ENCODE results near the gene NUP93.
"Not testable (repeated sequence)": the region's sequence is repeated elsewhere in the genome, so short reads cannot be mapped to it uniquely, and the experiment has no call there.

Gene NUP93

DNA sequence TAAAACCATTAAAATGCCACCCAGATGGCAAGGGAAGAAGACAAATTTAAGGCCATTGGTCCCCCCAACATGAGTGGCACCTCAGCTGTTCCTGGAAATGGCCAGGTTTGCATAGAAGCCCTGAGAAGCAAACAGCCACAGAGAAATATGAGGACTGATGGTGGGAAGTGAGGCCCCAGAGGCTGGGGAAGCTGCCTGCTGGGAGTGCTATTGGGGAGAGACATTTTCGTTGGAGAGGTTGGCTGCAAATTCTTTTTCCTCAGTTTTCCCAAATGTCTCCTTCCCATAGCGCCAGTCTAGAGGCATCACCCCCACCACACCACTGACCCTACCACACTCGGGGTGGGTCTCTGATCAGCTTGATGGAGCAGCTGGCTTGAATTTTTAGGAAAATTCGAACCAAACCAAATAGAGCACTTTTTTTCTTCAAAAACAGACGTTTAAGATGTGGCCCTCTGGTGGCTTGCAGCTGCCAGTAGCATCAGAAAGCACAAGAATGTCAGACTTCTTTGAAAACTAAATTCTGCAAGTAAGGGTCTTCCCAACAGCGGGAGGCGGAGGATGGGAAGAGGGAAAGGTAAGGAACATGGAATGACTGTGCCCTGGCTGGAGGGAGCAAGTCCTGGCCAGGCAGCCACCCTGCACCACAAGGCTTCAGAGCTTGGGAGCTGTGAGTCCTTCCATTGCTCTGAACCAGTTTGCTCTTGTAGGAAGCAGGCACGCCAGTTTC, 121.9 kb downstream of the NUP93 start:
- no peak for DNase-seq

DNA sequence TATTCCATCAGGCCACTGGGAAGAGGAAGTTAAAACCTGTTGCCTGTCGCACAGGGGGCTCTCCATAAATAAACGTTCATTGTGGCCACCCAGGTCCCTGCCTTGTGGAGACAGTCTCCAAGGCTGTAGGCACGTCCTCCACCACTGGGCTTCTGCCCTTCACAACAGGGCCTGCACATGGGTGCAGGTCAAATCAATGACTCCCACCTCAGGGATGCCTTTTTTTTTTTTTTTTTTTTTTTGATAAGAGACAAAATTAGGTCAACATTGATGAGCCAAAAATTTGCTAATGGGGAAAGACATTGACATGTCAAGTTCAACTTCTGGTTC, 122.4 kb downstream of the NUP93 start:
- DNase-seq = no peak

DNA sequence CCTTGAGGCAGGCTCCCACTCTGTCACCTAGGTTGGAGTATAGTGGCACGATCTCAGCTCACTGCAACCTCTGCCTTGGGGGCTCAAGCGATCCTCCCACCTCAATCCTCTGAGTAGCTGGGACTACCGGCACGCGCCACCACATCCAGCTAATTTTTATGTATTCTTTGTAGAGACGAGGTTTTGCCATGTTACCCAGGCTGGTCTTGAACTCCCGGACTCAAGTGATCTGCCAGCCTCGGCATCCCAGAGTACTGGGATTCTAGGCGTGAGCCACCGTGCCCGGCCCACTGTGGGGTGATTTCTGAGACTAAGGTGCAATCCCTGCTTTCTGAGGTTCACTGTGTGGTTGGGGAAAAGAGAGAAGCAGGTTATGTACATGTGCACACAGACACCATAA, 123.0 kb downstream of the NUP93 start:
- DNase-seq = no peak

DNA sequence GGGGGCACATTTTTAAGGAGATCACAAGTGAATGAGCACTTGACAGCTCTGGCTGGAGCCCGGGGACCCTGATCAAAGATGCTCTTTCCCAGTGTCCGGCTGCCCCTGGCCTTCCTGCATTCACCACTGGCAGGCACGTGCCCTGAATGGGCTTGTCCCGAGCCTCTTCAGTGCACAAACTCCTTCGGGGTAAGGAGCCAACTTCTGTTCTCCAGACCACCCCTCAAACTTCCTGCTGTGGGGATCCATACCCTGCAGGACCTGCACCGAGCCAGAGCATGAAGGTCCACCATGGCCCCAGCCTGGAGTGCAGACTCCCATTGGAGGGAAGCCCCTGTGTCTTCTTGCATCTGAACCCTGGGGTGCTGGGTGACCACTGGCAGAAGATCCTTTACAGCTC, 125.3 kb downstream of the NUP93 start:
- no peak for DNase-seq

DNA sequence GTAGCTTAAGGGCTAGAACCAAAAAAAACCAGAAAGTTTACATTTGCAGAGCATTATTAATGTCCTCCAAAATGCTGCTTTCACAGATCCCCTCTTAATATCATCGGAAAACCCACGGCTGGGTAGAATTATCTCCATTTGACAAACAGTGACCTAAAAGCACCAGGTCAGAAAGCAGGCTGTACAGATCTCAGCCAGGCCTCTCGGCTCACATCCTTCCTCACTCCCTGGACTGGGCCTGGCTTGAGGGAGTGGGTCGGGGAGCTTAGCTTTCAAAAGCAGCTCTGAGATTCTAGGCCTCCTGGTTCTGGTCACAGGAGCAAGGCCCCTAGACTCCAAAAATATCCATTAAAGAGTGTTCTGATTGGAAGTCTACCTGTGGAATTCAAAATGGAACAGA, 126.0 kb downstream of the NUP93 start:
- DNase-seq = no peak

DNA sequence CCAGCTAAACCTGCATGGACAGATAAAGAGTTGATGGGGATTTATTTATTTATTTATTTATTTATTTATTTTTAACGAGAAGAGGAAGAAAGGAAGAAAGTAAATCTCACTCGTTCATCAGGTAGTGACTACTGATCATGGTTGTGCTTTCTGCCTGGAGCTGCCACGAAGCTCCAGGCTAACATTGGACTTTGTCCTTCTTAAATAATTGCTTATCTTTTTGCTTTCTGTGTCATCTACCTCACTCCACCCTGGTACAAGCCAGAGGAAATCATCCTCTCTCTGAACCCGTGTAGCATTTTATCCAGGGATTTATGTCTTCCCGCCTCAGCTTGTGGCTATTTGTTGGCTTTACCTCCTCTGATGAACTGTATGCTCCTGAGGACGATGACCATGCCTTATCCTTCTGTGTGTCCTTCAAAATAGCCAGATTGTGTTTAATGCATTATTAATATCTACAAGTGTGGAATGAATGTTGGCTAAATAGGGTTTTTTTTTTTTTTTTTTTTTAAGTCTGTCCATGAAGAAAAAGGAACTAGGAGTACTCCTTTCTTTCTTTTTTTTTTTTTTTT, 127.0 kb downstream of the NUP93 start:
- DNase-seq = no peak

DNA sequence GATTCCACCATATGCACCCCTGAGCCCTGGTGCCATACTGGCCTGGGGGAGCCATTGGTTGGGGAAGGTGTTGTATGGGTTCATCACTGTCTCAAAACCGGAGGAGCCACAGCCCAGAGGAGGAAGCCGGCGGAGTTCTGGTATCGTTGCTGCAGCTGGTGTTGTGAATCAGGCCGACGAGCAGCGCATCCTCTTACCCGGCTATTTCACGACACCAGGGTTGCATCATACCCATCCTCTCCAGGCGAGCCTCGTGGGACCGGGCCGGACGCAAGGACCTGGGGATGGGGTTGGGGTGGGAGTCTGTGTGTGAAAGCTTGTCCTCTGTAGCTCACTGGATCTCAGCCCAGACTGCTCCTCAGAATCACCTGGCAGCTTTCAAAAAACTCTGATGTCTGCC, 128.4 kb downstream of the NUP93 start:
- DNase-seq = no peak

DNA sequence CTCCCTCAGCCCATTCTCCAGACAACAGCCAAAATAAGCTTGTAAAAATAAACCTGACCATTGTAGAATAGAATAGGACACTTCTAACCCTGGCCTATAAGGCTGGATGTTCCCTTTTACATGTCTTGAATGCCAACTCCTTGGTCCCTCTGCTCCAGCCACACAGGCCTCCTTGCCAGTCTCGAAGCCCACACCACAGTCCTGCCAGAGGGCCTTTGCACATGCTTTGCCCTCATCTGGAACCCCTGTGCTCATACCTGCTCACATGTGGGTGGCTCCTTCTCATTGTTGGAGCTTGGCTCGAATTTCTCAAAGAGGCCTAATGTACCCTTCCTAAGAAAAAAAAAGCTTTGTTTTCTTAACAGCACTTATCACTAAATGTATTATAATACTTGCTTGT, 129.7 kb downstream of the NUP93 start:
- DNase-seq = no peak

DNA sequence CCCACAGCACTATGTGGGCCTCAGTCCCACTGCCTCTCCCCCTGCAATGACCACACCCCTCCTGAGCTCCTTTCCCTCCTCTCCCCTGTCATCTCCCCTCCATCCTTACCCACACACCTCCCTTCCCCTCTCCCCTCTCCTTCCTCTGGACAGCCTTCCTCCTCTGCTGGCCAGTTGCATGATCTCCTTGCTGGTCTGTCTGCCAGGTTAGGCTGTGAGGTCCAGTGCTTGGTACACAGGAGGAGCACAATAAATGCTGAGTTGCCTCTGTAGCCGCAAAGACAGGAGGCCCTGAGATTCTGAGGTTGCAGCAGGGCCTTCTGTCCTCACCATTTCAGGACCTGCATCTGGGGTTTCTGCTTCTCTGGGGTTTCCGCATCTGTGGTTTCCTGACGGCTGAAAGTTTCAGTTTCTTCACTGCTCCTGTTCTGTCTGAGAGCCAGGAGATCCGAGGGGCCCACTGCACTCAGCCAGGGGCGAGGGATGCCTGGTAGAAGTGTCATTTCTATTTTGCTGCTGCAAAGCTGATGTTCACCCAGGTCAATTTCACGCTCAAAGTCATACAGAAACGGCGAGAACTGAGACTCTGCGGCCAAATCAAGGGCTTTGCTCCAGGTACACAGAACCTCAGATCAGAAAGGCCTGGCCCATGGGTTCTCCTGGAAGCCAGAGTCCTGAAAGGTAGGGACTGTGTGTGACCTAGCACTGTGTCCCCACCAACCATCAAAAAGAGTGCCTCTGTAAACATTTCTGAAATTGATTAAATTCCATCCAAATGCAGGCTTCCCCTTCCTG, 130.5 kb downstream of the NUP93 start:
- DNase-seq = no peak

DNA sequence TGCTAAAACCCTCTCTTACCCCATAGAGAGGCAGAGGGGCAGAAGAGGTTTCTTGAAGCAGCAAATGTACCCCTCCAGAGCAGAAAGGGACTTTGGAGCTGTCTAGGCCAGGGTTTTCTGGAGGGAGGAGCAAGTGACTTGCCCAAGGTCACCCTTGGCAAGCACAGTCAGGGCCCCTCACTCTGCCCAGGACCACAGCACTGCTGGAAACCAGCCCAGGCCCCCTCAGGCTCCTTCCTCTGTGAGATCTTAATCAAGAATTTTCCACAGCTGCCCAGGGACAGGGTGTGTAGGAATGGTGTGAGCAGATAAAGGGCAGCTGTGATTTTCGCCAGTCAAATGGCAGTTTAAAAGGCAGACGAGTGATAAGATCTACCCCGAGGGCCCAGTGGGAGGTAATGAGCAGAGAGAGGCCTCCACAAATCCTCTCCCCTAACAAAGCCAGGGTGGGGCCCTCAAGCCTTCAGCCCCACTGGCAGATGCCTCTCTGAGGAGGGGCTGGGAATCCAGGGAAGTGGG, 131.2 kb downstream of the NUP93 start:
- DNase-seq = no peak

DNA sequence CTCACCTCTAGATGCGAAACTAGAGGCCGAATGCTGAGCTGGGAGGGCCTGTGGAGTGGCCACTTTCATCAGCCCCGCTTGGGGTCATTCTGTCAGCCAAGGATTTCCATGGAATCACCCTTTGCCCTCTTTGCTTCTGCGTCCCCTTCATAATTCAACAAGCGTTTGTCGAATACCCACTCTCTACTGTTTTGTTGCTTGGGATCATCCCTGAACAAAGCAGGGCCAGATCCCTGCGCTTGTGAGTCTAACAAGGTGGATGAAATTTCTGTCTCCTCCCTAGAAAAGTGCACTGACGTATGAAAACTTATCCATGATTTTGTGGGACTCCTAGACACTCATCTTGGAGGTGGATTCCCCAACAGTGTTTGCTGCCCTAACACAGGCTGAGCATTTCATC, 131.8 kb downstream of the NUP93 start:
- no peak for DNase-seq

DNA sequence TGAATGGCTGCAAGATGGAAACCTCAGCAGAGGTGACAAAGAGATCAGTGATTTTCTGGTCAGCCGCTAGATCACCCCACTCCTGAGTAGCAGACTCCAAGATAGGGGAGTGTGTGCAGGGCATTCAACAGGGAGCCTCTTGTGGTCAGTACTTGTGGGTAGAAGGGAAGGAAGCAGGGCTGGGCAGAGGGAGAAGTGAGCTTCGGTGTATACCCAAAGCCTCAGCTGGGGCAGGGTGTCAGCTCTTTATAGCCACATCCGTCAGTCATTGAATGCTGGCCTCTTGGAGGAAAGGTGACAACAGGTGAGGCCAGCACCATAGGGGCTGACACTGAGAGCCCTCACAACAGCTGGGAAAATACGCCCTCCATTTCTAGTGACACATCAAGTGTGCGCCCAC, 132.8 kb downstream of the NUP93 start:
- DNase-seq = no peak

DNA sequence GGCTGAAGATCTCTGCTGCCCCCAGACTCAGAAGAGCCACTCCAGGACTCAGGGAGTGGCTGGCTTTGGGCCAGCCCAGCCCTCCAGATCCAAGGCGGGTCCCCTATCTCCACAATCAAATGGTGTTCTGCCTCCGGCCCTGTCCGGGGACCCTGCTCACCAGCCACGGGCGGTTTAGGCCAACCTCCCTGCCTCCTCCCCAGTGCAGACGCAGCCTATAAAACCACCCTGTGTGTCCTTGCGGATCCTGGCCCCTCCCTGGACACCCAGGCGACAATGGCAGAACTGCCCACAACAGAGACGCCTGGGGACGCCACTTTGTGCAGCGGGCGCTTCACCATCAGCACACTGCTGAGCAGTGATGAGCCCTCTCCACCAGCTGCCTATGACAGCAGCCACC, 135.0 kb downstream of the NUP93 start, which contains the start of gene SLC12A3:
Gene SLC12A3 (plus strand): TSS at position 248 of the 400 bp plus-strand sequence. CDS start 29 bp downstream, at position 277.
- no peak for DNase-seq

DNA sequence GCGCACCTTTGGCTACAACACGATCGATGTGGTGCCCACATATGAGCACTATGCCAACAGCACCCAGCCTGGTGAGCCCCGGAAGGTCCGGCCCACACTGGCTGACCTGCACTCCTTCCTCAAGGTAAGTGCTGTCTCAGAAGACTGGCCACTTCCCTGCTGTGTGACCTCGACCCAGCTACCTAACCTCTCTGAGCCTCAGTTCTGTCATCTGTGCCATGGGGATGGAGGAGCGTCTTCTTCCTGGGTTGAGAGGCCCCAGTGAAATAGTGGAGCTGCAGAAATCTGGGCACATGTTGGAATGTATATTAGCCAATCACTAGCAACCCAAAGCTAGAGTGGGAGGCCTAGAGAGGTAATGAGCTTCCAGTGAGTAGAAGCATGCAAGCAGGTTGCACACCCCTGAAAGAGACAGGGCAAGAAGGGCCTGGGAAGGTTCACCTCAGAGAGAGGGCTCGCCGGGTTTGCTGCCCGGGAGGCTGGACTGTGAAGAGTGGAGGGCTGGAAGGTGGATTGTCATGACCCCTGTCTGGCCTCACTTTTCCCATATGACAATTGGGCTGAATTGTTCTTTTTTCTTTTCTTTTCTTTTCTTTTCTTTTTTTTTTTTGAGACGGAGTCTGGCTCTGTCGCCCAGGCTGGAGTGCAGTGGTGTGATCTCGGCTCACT, 135.6 kb downstream of the NUP93 start:
- no peak for DNase-seq

DNA sequence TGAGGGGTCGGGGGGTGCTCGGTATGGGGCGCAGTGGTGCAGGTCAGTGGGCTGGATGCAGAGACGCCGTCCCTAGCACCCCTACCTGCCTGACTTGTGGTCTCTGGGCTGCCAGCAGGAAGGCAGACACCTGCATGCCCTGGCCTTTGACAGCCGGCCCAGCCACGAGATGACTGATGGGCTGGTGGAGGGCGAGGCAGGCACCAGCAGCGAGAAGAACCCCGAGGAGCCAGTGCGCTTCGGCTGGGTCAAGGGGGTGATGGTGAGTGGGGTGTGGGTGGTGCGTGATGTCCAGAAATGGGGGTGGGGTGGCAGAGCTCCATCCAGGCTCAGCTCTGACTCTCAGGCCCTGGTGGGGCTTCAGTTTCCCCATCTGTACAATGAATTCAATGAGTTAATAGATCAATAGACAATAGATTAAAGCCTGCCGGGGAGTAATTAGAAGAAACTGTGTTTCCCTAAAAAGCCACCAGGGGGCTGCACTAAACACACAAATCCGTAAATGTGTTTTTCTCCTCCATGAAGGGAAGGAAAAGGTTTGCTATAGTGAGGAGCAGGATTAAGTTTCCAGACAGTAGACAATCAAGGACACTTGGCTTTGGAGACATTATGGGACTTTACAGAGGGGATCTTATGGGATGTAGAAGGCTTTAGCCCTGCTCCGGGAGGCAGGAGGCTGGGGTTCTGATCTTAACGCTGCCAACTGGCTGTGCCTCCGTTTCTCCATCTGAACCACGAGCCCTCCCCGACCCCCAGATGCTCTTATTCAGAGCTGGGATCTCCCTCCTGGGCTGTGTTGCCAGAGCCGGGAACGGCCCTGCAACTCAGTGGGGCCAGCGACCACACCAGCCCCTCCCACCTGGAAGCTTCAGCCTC, 137.3 kb downstream of the NUP93 start:
- peak in 1 of 2 experiments; percentile 1 for DNase-seq

DNA sequence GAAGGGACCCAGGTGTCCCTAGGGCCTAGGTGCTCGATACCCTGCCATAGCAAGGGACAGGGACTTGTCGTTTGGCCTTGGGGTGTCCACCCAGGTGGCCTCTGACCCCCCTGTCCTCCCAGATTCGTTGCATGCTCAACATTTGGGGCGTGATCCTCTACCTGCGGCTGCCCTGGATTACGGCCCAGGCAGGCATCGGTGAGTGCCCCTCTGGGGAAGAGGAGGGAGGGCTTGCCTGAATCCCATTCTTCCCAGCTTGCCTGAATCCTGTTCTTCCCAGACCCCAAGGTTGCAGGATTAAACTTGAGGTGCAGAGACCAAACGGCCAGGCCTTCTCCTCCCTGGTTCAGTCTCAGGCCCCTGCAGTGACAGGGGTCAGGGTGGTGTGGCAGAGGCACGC, 138.2 kb downstream of the NUP93 start:
- DNase-seq = no peak

DNA sequence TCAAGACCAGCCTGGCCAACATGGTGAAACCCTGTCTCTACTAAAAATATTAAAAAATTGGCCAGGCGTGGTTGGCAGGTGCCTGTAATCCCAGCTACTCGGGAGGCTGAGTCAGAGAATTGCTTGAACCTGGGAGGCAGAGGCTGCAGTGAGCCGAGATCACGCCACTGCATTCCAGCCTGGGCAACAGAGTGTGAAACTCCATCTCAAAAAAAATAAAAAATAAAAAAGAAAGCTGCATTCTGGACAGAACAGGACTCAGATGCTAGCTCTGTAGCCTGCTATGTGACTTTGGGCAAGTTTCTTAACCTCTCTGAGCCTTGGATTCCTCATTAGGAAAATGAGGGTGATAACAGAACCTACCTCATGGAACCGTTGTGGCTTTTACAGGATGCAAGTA, 138.8 kb downstream of the NUP93 start:
- not testable (repeated sequence) for DNase-seq

DNA sequence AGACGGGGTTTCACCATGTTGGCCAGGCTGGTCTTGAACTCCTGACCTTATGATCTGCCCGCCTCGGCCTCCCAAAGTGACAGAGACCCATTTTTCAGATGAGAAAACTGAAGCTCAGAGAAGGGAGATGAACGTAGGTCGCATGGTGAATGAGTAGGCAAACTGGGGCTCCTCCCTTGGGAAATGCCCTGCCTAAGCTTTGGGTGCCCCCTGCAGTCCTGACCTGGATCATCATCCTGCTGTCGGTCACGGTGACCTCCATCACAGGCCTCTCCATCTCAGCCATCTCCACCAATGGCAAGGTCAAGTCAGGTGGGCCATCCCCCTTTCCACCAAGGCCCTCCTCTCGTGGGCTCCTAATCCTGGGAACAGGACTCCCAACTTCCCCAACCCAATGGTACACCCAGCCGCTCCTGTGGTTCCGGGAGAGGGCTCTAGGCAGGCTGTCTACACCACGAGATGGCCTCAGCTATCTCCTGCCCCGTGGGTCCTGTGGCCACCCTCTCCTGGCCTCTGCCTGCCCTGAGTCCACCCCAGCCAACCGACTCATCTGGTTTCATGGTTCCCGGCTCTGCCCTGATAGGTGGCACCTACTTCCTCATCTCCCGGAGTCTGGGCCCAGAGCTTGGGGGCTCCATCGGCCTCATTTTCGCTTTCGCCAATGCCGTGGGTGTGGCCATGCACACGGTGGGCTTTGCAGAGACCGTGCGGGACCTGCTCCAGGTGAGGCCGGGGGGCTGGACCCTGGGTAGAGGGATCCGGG, 139.8 kb downstream of the NUP93 start:
- no peak for DNase-seq

DNA sequence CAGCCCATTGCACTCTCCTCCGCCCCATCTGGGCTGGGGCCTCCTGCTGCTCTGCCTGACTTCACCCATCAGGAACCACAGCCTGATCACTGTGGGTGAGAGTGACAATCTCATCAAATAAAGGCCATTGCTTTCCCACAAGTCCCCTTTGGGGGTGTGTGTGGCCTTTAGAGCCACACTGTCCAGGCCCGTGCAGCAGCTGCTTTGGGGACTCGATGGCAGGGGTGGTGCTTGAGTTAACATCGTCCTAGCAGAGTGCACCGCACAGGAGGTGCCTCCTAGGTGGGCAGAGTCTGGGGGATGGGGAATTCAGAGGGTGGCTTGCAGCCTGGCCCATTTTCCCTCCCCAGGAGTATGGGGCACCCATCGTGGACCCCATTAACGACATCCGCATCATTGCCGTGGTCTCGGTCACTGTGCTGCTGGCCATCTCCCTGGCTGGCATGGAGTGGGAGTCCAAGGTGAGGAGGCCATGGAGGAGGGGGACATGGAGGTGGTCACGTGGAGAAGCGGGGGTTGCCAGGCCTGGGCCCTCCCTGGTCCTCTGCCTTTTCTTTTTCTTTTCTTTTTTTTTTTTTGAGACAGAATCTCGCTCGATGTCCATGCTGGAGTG, 140.5 kb downstream of the NUP93 start:
- no peak for DNase-seq

DNA sequence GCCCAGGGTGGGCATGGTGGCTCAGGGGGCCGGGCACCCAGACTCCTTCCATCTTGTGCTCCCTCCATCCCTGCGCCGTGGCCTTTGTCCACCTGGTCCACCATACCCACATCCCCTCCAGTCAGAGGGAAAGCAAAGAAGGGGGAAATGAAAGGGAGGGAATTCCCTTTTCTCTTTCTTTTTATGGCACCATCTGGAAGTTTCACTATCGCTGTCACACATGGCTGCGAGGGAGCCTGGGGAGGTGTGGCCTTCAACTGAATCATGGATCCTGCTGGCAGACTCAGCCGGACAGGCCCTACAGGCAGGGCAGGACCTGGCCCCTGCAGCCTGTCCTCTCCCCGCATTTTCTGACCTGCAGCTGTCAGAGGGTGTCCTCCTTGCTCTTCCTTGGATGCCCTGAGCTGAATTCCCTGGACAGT, 141.3 kb downstream of the NUP93 start:
- no peak for DNase-seq

DNA sequence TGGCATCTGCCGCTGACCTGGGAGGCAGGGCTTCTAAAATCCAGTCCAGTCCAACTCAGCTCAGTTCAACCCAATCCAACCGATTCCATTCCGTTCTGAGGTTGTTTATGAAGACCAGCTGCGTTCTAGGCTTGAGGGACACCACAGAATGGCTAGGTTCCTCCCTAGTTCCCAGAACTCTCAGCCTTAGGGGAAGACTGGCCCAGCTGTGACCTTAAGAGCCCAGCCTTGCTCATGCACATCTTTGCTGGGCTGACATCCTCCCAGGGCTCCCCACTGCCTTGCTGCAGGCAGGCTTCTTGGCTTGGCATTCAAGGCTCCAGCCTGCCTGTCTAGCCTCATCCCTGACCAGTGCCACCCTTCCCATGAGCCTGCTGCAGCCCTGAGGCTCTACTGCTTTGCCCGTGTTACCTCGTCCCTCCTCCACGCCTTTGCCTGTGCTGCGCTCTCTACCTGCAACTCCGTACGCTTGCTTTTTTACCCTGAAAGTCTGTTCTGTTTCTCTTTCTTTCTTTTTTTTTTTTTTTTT, 143.0 kb downstream of the NUP93 start:
- DNase-seq = no peak
